Fibroblast of pulmonary artery (primary cell): Measurements from ENCODE around the gene MTNR1A.
"Not testable (repeated sequence)": the region's sequence is repeated elsewhere in the genome, so short reads cannot be mapped to it uniquely, and the experiment has no call there.

ENCODE experiments used
- DNase-seq: peaks from one replicate; pipeline ENCODE4 v3.0.0-alpha.2; 2010; ENCODE audit warnings: low read depth
- H3K4me3 ChIP-seq: replicated peaks from 2 replicates; pipeline ENCODE4 v1.5.1; 2011; ENCODE audit warnings: low read depth, mild to moderate bottlenecking, control low read depth, low read length, moderate library complexity
- CTCF ChIP-seq: IDR thresholded peaks from 2 replicates; pipeline ENCODE4 v1.5.1; 2011; ENCODE audit warnings: mild to moderate bottlenecking, control low read depth, low read length, inconsistent platforms; ENCODE audit errors: missing control alignments

MTNR1A gene

GRCh38 chr4:186534056-186534455 lies 21.3 kb downstream of the MTNR1A start:
- no peak for TF ChIP-seq CTCF
- DNase-seq = no peak

GRCh38 chr4:186523927-186524326 lies 31.4 kb downstream of the MTNR1A start:
- not testable (repeated sequence) for DNase-seq, H3K4me3 ChIP-seq

More at GRCh38 chr4:186534056-186534455, 21.3 kb downstream of the MTNR1A start:
- no peak overlapping the region for H3K4me3 ChIP-seq

- TF ChIP-seq CTCF = no peak
- DNase-seq = no peak
- H3K4me3 ChIP-seq = no peak overlapping the region
Observed at GRCh38 chr4:186516287-186516686, 39.1 kb downstream of the MTNR1A start.

GRCh38 chr4:186514271-186514950 lies 41.0 kb downstream of the MTNR1A start:
- no peak overlapping the region for H3K4me3 ChIP-seq
- no peak for DNase-seq
- TF ChIP-seq CTCF = no peak

GRCh38 chr4:186504771-186505170 lies 50.6 kb downstream of the MTNR1A start:
- H3K4me3 ChIP-seq, DNase-seq: not testable (repeated sequence)

GRCh38 chr4:186502231-186502630 lies 53.1 kb downstream of the MTNR1A start:
- TF ChIP-seq CTCF = no peak
- DNase-seq = no peak

GRCh38 chr4:186501554-186501953 lies 53.8 kb downstream of the MTNR1A start:
- TF ChIP-seq CTCF = no peak
- no peak for DNase-seq
- H3K4me3 ChIP-seq = no peak overlapping the region

More at GRCh38 chr4:186502231-186502630, 53.1 kb downstream of the MTNR1A start:
- no peak overlapping the region for H3K4me3 ChIP-seq

GRCh38 chr4:186500721-186501304 lies 54.6 kb downstream of the MTNR1A start:
- H3K4me3 ChIP-seq = no peak overlapping the region
- DNase-seq = no peak
- TF ChIP-seq CTCF = no peak
